ENCODE measurements around the gene NT5E.

The NT5E gene

DNA sequence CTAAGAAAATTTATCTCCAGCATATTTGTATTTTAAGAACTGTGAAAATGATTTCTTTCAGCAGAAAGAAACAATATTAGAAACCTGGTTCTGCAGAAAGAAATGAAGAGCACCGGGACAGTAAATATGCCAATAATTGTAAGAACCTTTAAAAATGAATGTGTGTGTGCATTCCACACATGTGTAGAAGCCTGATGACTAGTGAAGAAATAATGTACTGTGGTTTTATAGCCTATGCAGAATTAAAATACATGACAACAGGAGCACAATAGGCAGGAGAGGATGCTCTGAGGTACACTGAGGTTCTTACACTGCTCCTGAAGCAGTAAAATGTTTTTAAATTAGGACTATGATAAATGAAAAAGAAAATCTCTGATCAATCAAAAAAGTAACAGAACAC lies 94.9 kb downstream of the NT5E start:
- Histone ChIP-seq H3K4me2 (ENCODE audit: low read length) (no peak overlapping the region), H3K9me3 (ENCODE audit: low read length) (no peaks in the 10 kb centered on the region), H3K4me3 (ENCODE audit: low read depth, low read length, poor library complexity, severe bottlenecking) (no peak overlapping the region), H3K9ac (ENCODE audit: low read length) (no peak overlapping the region), H3K27ac (ENCODE audit: low read depth, low read length, poor library complexity, severe bottlenecking) (no peak overlapping the region), H3K79me2 (ENCODE audit: insufficient read depth, low read length) (no peaks in the 10 kb centered on the region), H3K4me1 (ENCODE audit: insufficient read depth, low read length, severe bottlenecking) (no peaks in the 10 kb centered on the region), H3K36me3 (ENCODE audit: insufficient read depth, low read length) (peaks cover 38% of the 10 kb centered on the region), H2AFZ (ENCODE audit: low read length) (no peak overlapping the region), H4K20me1 (ENCODE audit: insufficient read depth, low read length) (no peaks in the 10 kb centered on the region), H3K27me3 (ENCODE audit: insufficient read depth, low read length) (no peaks in the 10 kb centered on the region), H3F3A (ENCODE audit: insufficient read depth, low read length) (no peaks in the 10 kb centered on the region), H3K9me2 (ENCODE audit: low read depth, low read length) (no peaks in the 10 kb centered on the region)
- TF ChIP-seq EZH2 (IDR thresholded peaks at IDR 0.05; ENCODE audit: borderline replicate concordance, low read length) (no peak), CTCF (IDR thresholded peaks at IDR 0.05; ENCODE audit: low read length) (no peak)

Measured in OCI-LY1 (cell line).